Measurements from ENCODE around the gene SLC19A1. TPM values are rescaled to one million over a fixed set of nuclear protein-coding genes. Genes with fewer than 3 reads are reported as not detected.

SLC19A1 gene
- polyA plus RNA-seq, 1 of the 3 experiments (the other 2 are of a cell fraction) = 15.0 TPM

DNA sequence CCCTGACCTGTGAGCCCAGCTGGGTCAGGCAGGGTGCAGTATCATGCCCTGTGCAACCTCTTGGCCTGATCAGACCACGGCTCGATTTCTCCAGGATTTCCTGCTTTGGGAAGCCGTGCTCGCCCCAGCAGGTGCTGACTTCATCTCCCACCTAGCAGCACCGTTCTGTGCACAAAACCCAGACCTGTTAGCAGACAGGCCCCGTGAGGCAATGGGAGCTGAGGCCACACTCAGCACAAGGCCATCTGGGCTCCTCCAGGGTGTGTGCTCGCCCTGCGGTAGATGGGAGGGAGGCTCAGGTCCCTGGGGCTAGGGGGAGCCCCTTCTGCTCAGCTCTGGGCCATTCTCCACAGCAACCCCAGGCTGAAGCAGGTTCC, 29.6 kb downstream of the SLC19A1 start (continued):
- TF ChIP-seq, protein P1, sequence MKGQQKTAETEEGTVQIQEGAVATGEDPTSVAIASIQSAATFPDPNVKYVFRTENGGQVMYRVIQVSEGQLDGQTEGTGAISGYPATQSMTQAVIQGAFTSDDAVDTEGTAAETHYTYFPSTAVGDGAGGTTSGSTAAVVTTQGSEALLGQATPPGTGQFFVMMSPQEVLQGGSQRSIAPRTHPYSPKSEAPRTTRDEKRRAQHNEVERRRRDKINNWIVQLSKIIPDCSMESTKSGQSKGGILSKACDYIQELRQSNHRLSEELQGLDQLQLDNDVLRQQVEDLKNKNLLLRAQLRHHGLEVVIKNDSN (IDR thresholded peaks at IDR 0.05; ENCODE audit: borderline replicate concordance, low read depth) = no peak
- no peak for TF ChIP-seq FOSL2 (IDR thresholded peaks at IDR 0.05; ENCODE audit: borderline replicate concordance, low read depth)
- no peak for TF ChIP-seq MEF2A (IDR thresholded peaks at IDR 0.05; ENCODE audit: borderline replicate concordance, low read depth)
- no peak for TF ChIP-seq NRF1 (IDR thresholded peaks at IDR 0.05; ENCODE audit: low read depth, low read length)
- TF ChIP-seq TEAD4 (IDR thresholded peaks at IDR 0.05; ENCODE audit: borderline replicate concordance, insufficient read depth) = no peak
- no peak for TF ChIP-seq SIN3A (IDR thresholded peaks at IDR 0.05; ENCODE audit: borderline replicate concordance, low read depth, low read length)

DNA sequence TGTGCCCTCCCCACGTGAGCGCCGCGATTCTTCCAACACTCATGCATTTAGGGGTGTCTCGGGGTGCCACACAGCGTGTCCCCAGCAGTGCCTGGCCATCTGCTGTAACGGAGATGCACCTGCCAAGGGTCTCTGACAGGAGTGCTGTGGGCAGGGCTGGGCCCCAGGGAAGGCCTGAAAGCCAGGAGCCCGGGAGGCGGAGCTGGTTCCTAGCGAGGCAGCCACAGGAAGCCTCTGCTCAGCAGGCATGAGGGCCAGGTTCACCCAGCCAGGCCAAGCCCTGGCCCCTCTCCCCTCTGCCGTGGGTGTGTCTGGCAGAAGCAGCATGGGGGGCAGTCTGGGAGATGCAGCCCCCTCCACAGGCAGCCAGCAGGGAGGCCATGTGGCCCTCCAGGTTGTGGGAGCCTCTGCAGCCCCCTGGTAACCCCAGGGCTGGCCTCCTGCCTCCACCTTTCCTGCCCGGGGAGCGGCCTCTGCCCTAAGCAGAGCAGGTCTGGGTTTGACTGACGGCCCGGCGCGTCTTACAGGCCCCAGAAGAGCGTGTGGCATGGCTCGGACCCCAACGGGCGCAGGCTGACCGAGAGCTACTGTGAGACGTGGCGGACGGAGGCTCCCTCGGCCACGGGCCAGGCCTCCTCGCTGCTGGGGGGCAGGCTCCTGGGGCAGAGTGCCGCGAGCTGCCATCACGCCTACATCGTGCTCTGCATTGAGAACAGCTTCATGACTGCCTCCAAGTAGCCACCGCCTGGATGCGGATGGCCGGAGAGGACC, 30.4 kb downstream of the SLC19A1 start:
- H3K4me1 ChIP-seq (ENCODE audit: control insufficient read depth in 1 of 2, insufficient read depth in 2 of 2, low read depth in 1 of 2, low read length in 1 of 2) = no peaks in the 10 kb centered on the region
- H4K20me1 ChIP-seq (ENCODE audit: insufficient read depth) = peaks cover 5% of the 10 kb centered on the region; the same call in 1 of the 2 replicates
- no peaks in the 10 kb centered on the region for H3K27me3 ChIP-seq (ENCODE audit: insufficient read depth)
- TF ChIP-seq RCOR1 (IDR thresholded peaks at IDR 0.05; ENCODE audit: low read length) (no peak), NRF1 (IDR thresholded peaks at IDR 0.05; ENCODE audit: low read depth, low read length) (no peak), NFIC (IDR thresholded peaks at IDR 0.05; ENCODE audit: borderline replicate concordance) (no peak), CHD2 (IDR thresholded peaks at IDR 0.05; ENCODE audit: low read length, partially characterized antibody) (no peak), MXI1 (IDR thresholded peaks at IDR 0.05; ENCODE audit: low read depth, low read length) (no peak), EP300 (IDR thresholded peaks at IDR 0.05; ENCODE audit: borderline replicate concordance in 1 of 2, low read depth in 1 of 2, low read length in 1 of 2) (no peak), SIN3A (IDR thresholded peaks at IDR 0.05; ENCODE audit: borderline replicate concordance, low read depth, low read length) (no peak), GATA2 (CRISPR knock-in tag; IDR thresholded peaks at IDR 0.05) (no peak), SMC3 (IDR thresholded peaks at IDR 0.05; ENCODE audit: low read depth, low read length) (no peak), MEF2A (IDR thresholded peaks at IDR 0.05; ENCODE audit: borderline replicate concordance, low read depth) (no peak), TEAD4 (IDR thresholded peaks at IDR 0.05; ENCODE audit: borderline replicate concordance, insufficient read depth) (no peak), FOSL2 (IDR thresholded peaks at IDR 0.05; ENCODE audit: borderline replicate concordance, low read depth) (no peak), EZH2phosphoT487 (IDR thresholded peaks at IDR 0.05; ENCODE audit: borderline replicate concordance, low read depth) (no peak)
- TF ChIP-seq, protein P2, sequence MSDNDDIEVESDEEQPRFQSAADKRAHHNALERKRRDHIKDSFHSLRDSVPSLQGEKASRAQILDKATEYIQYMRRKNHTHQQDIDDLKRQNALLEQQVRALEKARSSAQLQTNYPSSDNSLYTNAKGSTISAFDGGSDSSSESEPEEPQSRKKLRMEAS (IDR thresholded peaks at IDR 0.05; ENCODE audit: low read depth) = no peak
- TF ChIP-seq, protein P1 (IDR thresholded peaks at IDR 0.05; ENCODE audit: borderline replicate concordance, low read depth) = no peak
- TF ChIP-seq, protein P3, sequence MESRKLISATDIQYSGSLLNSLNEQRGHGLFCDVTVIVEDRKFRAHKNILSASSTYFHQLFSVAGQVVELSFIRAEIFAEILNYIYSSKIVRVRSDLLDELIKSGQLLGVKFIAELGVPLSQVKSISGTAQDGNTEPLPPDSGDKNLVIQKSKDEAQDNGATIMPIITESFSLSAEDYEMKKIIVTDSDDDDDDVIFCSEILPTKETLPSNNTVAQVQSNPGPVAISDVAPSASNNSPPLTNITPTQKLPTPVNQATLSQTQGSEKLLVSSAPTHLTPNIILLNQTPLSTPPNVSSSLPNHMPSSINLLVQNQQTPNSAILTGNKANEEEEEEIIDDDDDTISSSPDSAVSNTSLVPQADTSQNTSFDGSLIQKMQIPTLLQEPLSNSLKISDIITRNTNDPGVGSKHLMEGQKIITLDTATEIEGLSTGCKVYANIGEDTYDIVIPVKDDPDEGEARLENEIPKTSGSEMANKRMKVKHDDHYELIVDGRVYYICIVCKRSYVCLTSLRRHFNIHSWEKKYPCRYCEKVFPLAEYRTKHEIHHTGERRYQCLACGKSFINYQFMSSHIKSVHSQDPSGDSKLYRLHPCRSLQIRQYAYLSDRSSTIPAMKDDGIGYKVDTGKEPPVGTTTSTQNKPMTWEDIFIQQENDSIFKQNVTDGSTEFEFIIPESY (IDR thresholded peaks at IDR 0.05; ENCODE audit: borderline replicate concordance, low read depth) = no peak
- TF ChIP-seq, protein P4, sequence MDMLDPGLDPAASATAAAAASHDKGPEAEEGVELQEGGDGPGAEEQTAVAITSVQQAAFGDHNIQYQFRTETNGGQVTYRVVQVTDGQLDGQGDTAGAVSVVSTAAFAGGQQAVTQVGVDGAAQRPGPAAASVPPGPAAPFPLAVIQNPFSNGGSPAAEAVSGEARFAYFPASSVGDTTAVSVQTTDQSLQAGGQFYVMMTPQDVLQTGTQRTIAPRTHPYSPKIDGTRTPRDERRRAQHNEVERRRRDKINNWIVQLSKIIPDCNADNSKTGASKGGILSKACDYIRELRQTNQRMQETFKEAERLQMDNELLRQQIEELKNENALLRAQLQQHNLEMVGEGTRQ (IDR thresholded peaks at IDR 0.05; ENCODE audit: borderline replicate concordance, low read depth, low read length) = no peak
- TF ChIP-seq, protein P5, sequence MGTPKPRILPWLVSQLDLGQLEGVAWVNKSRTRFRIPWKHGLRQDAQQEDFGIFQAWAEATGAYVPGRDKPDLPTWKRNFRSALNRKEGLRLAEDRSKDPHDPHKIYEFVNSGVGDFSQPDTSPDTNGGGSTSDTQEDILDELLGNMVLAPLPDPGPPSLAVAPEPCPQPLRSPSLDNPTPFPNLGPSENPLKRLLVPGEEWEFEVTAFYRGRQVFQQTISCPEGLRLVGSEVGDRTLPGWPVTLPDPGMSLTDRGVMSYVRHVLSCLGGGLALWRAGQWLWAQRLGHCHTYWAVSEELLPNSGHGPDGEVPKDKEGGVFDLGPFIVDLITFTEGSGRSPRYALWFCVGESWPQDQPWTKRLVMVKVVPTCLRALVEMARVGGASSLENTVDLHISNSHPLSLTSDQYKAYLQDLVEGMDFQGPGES (IDR thresholded peaks at IDR 0.05; ENCODE audit: low read depth, low read length) = no peak
- no peak overlapping the region for H3K4me2 ChIP-seq
- no peaks in the 10 kb centered on the region for H3K79me2 ChIP-seq (ENCODE audit: insufficient read depth)
- DNase-seq = no peak
- H3K4me3 ChIP-seq (ENCODE audit: low read depth in 2 of 2, low read length in 1 of 2) = no peak overlapping the region
- peaks cover 6 to 42% of the 10 kb centered on the region in 2 experiments for H3K36me3 ChIP-seq (replicated peaks in 1 of 2; ENCODE audit: control insufficient read depth in 1 of 2, insufficient read depth in 2 of 2, low read length in 1 of 2)
- H3K9me3 ChIP-seq = no peaks in the 10 kb centered on the region
- H3K9me2 ChIP-seq = no peaks in the 10 kb centered on the region
- H3F3A ChIP-seq (replicated peaks; ENCODE audit: insufficient read depth) = peaks cover 10% of the 10 kb centered on the region
- H3K27ac ChIP-seq (ENCODE audit: low read depth in 2 of 2, low read length in 1 of 2) = no peak overlapping the region
- CTCF ChIA-PET = interaction anchor here (1.4 kb wide), 1 partner anchor 34 kb away, joined by 4 read pairs; no protein-coding TSS in a partner anchor
- POLR2A ChIA-PET = no interaction called here
- no peak overlapping the region for H3K9ac ChIP-seq
- no peak overlapping the region for H2AFZ ChIP-seq (ENCODE audit: low read depth)
- 91% methylated on average over 9 of the region's 35 CpGs for WGBS (ENCODE audit: low lambda C conversion rate)

Data from SK-N-SH (cell line).